ENCODE measurements around the gene SGCB.
A peak's percentile ranks its signal among the peaks of the same experiment; 100 is the strongest.

Gene SGCB

DNA sequence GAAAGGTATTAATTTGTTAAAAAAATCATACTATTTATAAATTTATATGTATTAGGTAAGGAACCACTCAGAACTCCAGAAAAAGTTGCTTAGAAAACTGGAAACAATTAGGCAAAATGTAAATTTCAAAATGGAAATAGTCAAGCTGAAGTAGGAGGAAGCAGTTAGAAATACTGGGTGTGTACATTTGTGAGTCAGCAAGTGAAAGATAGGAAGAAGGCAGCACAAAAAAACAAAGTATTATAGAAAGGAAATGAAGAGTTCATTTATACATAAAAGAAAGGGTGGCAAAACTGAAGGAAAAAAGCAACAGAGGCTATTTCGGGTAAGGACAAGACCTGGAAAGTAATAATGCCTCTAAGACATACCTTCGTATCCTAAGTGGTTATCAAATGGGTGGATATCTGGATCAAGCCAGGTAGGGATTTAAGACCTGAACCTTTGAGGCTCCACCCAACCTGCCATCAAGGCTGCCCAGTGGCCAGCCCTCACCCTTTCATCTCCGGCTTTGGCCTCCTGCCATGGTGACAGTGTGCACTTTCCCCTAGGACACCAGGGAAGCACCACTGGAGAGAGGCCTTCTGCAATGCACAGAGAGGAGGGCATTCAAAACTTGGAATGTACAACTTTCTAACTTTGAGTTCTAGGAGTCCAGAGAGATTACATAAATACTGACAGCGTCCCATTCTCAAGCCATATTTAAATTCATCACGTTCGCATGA is 18.0 kb downstream of the SGCB start, which contains the start of gene LRRC66:
LRRC66 (minus strand) TSS at position 428 of the 722 bp plus-strand sequence. CDS start 2,750 bp downstream, outside the sequence.
- peak; percentile 36 for DNase-seq (ENCODE audit: low read depth)
- no peak within 1 kb of the TSS for H3K4me3 ChIP-seq (ENCODE audit: low read length)
- TF ChIP-seq, protein P1, sequence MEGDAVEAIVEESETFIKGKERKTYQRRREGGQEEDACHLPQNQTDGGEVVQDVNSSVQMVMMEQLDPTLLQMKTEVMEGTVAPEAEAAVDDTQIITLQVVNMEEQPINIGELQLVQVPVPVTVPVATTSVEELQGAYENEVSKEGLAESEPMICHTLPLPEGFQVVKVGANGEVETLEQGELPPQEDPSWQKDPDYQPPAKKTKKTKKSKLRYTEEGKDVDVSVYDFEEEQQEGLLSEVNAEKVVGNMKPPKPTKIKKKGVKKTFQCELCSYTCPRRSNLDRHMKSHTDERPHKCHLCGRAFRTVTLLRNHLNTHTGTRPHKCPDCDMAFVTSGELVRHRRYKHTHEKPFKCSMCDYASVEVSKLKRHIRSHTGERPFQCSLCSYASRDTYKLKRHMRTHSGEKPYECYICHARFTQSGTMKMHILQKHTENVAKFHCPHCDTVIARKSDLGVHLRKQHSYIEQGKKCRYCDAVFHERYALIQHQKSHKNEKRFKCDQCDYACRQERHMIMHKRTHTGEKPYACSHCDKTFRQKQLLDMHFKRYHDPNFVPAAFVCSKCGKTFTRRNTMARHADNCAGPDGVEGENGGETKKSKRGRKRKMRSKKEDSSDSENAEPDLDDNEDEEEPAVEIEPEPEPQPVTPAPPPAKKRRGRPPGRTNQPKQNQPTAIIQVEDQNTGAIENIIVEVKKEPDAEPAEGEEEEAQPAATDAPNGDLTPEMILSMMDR (IDR thresholded peaks at IDR 0.05; ENCODE audit: insufficient read depth, low read depth, low read length, missing control alignments), result no peak

DNA sequence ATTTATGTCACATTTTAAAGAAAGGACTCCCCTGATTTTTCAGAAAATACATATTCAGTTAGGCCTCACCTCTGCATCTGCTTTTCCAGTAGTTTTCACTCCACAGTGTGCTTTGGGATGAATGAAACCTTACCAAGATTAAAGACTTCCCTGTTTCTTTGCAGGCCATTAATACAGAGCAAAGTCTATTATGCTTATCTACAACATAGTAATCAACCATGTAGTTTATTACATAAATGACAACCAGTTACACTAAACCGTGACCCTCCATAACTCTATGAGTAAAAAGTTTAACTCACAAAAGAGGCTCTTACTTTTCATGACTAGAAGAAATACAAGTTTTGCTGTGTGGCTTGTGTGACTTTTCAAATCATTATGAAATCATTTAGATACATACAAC is 20.3 kb downstream of the SGCB start:
- no peak for DNase-seq (ENCODE audit: low read depth)
- no peak overlapping the region for H3K4me3 ChIP-seq (ENCODE audit: low read length)
- TF ChIP-seq, protein P1 (IDR thresholded peaks at IDR 0.05; ENCODE audit: insufficient read depth, low read depth, low read length, missing control alignments), result no peak

DNA sequence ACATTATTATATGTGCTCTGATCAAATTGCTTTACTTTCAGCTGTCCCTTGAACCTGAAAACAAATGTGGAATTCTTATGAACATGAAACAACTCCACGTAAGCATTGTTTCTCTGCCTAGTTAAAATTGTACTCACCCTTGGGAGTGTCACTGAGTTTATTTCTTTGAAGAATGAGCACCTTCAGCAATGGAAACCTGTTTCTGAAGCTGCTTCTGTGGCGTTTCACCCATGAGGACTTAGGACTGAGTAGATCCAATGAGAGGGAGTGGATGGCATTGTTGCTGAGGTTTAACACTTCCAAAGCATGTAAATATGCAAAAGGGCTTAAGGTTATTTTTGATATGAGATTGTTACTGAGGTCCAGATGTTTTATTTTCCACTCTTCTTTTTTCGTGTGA is 21.1 kb downstream of the SGCB start:
- H3K4me3 ChIP-seq (ENCODE audit: low read length), result no peak overlapping the region
- no peak for DNase-seq (ENCODE audit: low read depth)
- TF ChIP-seq, protein P1 (IDR thresholded peaks at IDR 0.05; ENCODE audit: insufficient read depth, low read depth, low read length, missing control alignments), result no peak

DNA sequence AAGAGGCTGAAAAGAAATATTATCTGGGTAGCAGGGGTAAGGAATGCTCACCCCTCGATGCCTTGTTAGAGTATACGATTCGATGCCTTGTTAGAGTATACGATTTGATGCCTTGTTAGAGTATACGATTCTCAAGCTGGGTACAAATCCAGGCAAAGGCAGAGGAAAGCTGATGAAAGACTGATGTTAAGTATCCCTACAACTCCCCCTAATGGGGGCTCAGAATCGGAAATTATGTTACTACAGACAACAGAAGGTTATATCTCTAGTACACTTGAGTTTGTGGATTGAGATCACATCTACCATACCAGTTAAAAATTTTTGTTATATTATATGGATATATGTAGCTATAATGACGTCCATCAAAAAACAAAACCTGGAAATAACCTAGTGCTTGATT is 22.7 kb downstream of the SGCB start:
- TF ChIP-seq, protein P1 (IDR thresholded peaks at IDR 0.05; ENCODE audit: insufficient read depth, low read depth, low read length, missing control alignments), result no peak
- H3K4me3 ChIP-seq (ENCODE audit: low read length), result no peak overlapping the region
- DNase-seq (ENCODE audit: low read depth), result no peak

DNA sequence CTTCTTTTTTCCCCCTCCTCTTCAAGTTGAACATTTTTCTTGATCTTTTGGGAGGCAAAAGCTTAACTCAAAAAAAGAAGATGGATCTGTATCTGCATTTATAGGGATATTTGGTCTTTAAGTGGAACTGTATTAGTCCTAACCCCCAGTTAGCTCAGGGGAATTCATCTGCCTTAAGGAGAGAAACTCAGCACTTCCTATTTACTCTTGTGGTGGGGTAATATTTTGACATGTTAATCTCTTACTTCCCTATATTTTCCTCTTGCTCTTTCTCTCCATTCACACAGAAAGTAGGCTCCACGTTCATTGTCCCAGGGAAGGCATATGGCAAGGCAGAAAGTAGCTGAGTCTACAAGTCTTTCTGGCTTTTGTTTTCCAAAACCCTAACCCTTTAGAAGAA is 23.2 kb downstream of the SGCB start:
- TF ChIP-seq, protein P1 (IDR thresholded peaks at IDR 0.05; ENCODE audit: insufficient read depth, low read depth, low read length, missing control alignments), result no peak
- DNase-seq (ENCODE audit: low read depth), result no peak
- no peak overlapping the region for H3K4me3 ChIP-seq (ENCODE audit: low read length)

DNA sequence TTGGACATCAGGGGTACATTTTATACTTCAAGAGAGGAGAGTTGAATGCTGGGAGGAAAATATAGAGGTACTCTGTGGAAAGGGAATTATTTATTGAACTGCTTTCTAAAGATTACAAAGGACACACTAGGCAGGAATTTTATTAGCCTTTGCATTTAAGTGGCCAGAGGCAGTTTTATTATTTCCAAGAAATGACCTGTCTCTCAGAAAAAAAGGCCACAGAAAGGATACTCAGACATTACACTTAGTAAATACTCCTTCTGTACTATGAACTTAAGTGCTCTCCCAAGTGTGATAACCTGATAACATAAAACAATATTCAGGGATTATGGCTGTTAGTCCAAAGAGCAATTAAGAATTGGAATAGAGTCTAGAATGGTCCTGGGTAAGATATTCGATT is 25.4 kb downstream of the SGCB start:
- no peak overlapping the region for H3K4me3 ChIP-seq (ENCODE audit: low read length)
- DNase-seq (ENCODE audit: low read depth), result no peak
- TF ChIP-seq, protein P1 (IDR thresholded peaks at IDR 0.05; ENCODE audit: insufficient read depth, low read depth, low read length, missing control alignments), result no peak

DNA sequence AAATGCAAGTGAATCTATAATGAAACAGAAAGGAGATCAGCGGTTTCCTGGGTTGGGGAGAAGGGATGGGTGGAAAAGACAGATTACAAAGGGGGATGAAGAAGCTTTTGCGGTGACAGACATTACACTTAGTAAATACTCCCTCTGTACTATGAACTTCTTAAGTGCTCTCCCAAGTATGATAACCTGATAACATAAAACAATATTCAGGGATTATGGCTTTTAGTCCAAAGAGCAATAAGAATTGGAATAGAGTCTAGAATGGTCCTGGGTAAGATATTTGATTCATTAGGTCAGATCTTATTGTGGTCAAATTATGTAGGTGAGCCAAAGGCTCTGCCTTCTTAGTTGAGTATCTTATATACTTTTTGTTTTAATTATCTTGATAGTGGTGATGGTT is 27.1 kb downstream of the SGCB start:
- DNase-seq (ENCODE audit: low read depth), result no peak
- TF ChIP-seq, protein P1 (IDR thresholded peaks at IDR 0.05; ENCODE audit: insufficient read depth, low read depth, low read length, missing control alignments), result no peak
- no peak overlapping the region for H3K4me3 ChIP-seq (ENCODE audit: low read length)
